HEK293 (cell line): ENCODE data around the gene NR4A3.
A peak's percentile ranks its signal among the peaks of the same experiment; 100 is the strongest.

Source experiments
- HOXA7 ChIP-seq: sonication (generic); formaldehyde crosslinking; IDR thresholded peaks from 2 replicates; pipeline ENCODE4 v1.8.1; 2022; ENCODE audit warnings: missing genetic modification reagents, borderline replicate concordance
- SP3 ChIP-seq: fragments of 450-650 bp; formaldehyde crosslinking; IDR thresholded peaks from 2 replicates; pipeline ENCODE4 v1.5.1; 2016; ENCODE audit warnings: missing biosample characterization, missing genetic modification characterization
- YY1 ChIP-seq: fragments of 450-650 bp; formaldehyde crosslinking; IDR thresholded peaks from 2 replicates; pipeline ENCODE4 v1.5.1; 2018; ENCODE audit warnings: missing biosample characterization, missing genetic modification characterization
- ZFP41 ChIP-seq: fragments of 450-650 bp; formaldehyde crosslinking; IDR thresholded peaks from 2 replicates; pipeline ENCODE4 v1.5.1; 2016; ENCODE audit warnings: missing biosample characterization, missing genetic modification characterization, borderline replicate concordance
- ZNF133 ChIP-seq: fragments of 450-650 bp; formaldehyde crosslinking; IDR thresholded peaks from 2 replicates; pipeline ENCODE4 v1.5.1; 2016; ENCODE audit warnings: missing biosample characterization, missing genetic modification characterization
- ZNF138 ChIP-seq: fragments of 450-650 bp; formaldehyde crosslinking; IDR thresholded peaks from 2 replicates; pipeline ENCODE4 v1.5.1; 2016; ENCODE audit warnings: missing biosample characterization, missing genetic modification characterization, borderline replicate concordance
- ZNF174 ChIP-seq: fragments of 450-650 bp; formaldehyde crosslinking; IDR thresholded peaks from 2 replicates; pipeline ENCODE4 v1.5.0; 2017; ENCODE audit warnings: missing biosample characterization, mild to moderate bottlenecking, missing genetic modification characterization
- ZNF529 ChIP-seq: fragments of 450-650 bp; formaldehyde crosslinking; IDR thresholded peaks from 2 replicates; pipeline ENCODE4 v1.5.1; 2017; ENCODE audit warnings: missing genetic modification characterization, missing biosample characterization; ENCODE audit not compliant: insufficient replicate concordance
- TF ChIP-seq, protein P1 (sequence below): fragments of 450-650 bp; formaldehyde crosslinking; IDR thresholded peaks from 2 replicates; pipeline ENCODE4 v1.5.1; 2016; ENCODE audit warnings: missing biosample characterization, missing genetic modification characterization

DNA sequence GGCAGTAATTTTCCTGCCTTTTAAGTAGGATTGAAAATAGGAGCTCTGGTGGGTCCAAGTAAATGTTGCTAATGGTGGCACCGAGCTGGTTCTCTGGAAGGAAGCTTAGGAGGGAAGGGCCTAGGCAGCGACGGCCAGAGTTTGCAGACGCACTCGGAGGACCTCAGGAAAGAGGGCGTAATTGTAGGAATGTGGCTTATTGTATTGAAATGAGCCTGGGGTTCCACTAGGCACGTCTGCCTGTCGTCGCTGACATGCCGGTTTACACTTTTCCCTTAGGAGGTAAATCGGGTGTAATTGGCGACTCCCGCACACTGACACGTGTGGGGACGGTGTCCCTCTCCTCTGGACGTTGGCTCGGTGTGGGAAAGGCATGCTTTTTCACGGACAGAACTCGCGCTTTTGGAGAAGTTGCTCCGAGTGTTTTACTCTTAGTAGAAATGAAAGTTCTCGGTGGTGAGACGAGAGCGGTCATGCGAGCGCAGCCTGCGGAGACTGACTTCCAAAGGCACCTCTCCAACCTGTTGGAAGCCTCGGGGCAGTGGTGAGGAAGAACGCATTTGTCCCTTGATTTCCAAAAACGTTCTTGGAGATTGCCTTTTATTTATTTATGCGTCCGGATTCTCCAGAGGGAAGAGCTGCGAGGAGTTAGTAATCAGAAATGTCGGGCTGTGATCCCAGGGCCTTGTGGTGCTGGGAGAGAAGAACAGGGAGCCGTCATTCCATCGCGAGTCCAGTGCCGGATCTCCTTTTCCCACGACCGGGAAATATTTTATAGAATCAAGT is 1.3 kb downstream of the NR4A3 start:
- no peak for TF ChIP-seq SP3
- no peak for TF ChIP-seq ZNF174 (tag by site-specific recombination)
- 0 out of 2 replicates have a peak, but pooled peaks have one; percentile 43 for TF ChIP-seq ZNF133 (tag by site-specific recombination)
- TF ChIP-seq ZNF138 (tag by site-specific recombination), result no peak
- TF ChIP-seq, protein P1, sequence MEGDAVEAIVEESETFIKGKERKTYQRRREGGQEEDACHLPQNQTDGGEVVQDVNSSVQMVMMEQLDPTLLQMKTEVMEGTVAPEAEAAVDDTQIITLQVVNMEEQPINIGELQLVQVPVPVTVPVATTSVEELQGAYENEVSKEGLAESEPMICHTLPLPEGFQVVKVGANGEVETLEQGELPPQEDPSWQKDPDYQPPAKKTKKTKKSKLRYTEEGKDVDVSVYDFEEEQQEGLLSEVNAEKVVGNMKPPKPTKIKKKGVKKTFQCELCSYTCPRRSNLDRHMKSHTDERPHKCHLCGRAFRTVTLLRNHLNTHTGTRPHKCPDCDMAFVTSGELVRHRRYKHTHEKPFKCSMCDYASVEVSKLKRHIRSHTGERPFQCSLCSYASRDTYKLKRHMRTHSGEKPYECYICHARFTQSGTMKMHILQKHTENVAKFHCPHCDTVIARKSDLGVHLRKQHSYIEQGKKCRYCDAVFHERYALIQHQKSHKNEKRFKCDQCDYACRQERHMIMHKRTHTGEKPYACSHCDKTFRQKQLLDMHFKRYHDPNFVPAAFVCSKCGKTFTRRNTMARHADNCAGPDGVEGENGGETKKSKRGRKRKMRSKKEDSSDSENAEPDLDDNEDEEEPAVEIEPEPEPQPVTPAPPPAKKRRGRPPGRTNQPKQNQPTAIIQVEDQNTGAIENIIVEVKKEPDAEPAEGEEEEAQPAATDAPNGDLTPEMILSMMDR, result no peak
- TF ChIP-seq ZNF529 (tag by site-specific recombination), result no peak
- no peak for TF ChIP-seq YY1 (tag by site-specific recombination)
- TF ChIP-seq HOXA7, result no peak
- no peak for TF ChIP-seq ZFP41 (tag by site-specific recombination)
